Mucosa of stomach (tissue), 1 donor: ENCODE results near the gene NEURL1.

Experiments
- H3K27me3 ChIP-seq: one replicate; pipeline ENCODE4 v1.7.0; 2013; ENCODE audit warnings: mild to moderate bottlenecking, low read length; ENCODE audit not compliant: control insufficient read depth, insufficient read depth
- H3K36me3 ChIP-seq: one replicate; pipeline ENCODE4 v1.7.0; 2013; ENCODE audit warnings: low read length; ENCODE audit not compliant: control insufficient read depth, insufficient read depth
- H3K4me1 ChIP-seq: one replicate; pipeline ENCODE4 v1.7.0; 2013; ENCODE audit warnings: mild to moderate bottlenecking, low read length; ENCODE audit not compliant: control insufficient read depth, insufficient read depth
- H3K4me3 ChIP-seq: one replicate; pipeline ENCODE4 v1.7.0; 2013; ENCODE audit warnings: low read length
- H3K9ac ChIP-seq: one replicate; pipeline ENCODE4 v1.7.0; 2013; ENCODE audit warnings: mild to moderate bottlenecking, low read length, moderate library complexity
- H3K9me3 ChIP-seq: one replicate; pipeline ENCODE4 v1.7.0; 2013; ENCODE audit warnings: mild to moderate bottlenecking, low read length, moderate library complexity; ENCODE audit not compliant: control insufficient read depth
- donor health status: Pancreatic carcinoma.

The NEURL1 gene

GRCh38 chr10:103570844-103571655 lies 77.5 kb downstream of the NEURL1 start:
- H3K9me3 ChIP-seq = no peaks in the 10 kb centered on the region
- H3K4me1 ChIP-seq = peaks cover 33% of the 10 kb centered on the region
- no peaks in the 10 kb centered on the region for H3K36me3 ChIP-seq
- H3K4me3 ChIP-seq = no peak overlapping the region
- no peaks in the 10 kb centered on the region for H3K27me3 ChIP-seq
- H3K9ac ChIP-seq = no peak overlapping the region

DNA sequence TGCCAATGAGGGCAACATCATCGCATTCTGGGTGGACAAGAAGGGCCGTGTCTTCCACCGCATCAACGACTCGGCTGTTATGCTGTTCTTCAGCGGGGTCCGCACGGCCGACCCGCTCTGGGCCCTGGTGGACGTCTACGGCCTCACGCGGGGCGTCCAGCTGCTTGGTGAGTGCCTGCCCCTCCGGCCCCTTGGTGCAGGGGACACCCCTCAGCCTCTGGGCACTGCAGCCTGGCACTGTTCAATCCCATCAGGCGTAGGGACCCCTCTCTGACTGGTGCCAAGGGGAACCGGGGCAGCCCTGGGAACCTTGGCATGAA lies 78.1 kb downstream of the NEURL1 start:
- no peaks in the 10 kb centered on the region for H3K36me3 ChIP-seq
- H3K9ac ChIP-seq = no peak overlapping the region
- peaks cover 39% of the 10 kb centered on the region for H3K4me1 ChIP-seq

DNA sequence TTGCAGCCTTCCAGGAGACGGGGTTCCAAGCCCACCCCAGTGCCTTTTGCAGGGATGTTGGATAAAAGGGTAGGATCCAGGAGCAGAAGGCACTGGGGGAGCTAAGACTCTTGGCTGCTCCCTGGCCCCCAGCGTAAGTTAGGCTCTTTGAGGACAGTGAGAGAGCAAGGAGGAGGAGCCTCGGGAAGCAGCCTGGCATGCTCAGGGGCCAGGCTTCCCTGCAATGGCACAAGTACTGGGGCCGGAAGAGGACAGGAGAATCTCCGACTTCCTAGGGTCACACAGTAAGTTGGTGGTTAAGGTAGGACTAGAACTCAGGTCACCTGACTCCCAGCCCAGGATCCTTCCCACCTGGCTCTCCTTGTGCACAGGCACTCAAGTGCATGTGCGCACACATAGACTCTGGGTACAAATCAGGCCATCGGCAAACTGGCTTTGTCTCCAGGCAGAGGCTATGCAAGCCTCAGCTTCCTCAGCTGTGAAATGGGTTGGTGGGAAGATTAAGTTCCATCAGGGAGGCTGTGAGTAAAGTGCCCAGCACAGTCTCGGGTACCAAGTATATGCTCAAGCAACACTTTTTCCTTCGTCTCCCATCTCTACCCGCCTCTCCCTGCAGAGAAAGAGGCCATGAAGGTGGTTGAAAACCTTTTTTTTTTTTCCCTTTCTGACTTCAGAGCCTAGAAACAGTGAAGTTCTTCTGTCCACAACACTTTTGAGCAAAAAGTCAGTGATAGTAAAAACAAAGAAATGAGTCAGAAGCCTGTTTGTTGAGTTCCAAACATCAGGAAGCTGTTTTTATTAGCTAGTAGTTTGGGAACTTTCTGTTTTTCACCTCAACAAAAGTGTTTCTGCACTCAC lies 79.1 kb downstream of the NEURL1 start:
- H3K4me3 ChIP-seq = no peak overlapping the region
- no peaks in the 10 kb centered on the region for H3K36me3 ChIP-seq
- H3K27me3 ChIP-seq = no peaks in the 10 kb centered on the region
- no peaks in the 10 kb centered on the region for H3K9me3 ChIP-seq
- no peak overlapping the region for H3K9ac ChIP-seq
- peaks cover 43% of the 10 kb centered on the region for H3K4me1 ChIP-seq

More for the DNA sequence above, 78.1 kb downstream of the NEURL1 start:
- H3K27me3 ChIP-seq = no peaks in the 10 kb centered on the region
- H3K4me3 ChIP-seq = no peak overlapping the region
- H3K9me3 ChIP-seq = no peaks in the 10 kb centered on the region

GRCh38 chr10:103573205-103573487 lies 79.6 kb downstream of the NEURL1 start:
- Histone ChIP-seq H3K27me3 (no peaks in the 10 kb centered on the region), H3K4me1 (peaks cover 43% of the 10 kb centered on the region), H3K36me3 (no peaks in the 10 kb centered on the region), H3K4me3 (no peak overlapping the region), H3K9me3 (no peaks in the 10 kb centered on the region), H3K9ac (no peak overlapping the region)

DNA sequence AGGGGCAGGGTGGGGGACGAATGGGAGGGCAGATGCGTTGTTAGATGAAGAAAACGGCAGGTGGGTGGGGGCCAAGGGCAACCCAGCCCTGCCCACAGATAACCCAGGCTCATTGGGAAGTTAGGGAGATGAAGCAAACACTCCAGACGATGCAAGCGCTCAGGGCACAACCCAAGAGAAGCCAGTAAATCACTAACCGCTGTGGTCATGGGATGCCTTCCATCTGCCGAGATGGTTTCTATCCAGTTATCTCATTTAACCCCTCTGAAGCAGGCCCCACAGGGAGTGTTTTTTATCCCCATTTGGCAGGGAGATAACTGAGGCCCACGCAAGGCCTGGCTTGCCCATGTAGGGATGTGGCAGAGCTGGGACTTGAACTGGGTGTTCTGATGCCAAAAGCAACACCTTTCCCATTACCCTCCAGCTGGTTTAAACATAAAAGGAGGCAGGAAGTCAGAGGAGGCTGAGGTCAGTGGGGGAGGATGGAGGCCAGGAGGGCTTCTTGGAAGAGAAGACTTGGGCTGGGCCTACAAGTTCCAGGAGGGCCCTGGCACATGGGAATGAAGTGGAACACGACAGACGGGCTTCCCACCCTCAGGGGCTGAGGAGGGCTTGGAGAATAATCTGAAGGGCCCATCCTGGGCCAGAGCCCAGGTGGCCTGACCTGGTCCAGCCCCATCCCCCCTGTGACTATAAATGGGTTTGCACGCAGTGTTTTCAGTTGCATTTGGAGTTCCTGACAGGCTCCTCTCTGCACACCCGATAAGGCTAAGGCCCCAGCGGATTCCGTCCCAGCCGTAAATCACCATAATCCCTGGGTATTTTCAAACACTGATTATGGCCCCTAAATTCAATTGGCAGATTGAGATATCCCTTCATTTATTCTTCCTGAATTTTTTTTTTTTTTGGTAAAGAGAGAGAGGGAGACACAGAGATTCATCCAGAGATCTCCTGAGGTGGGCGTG lies 80.9 kb downstream of the NEURL1 start:
- Histone ChIP-seq H3K4me1 (peaks cover 53% of the 10 kb centered on the region), H3K27me3 (no peaks in the 10 kb centered on the region), H3K36me3 (no peaks in the 10 kb centered on the region), H3K4me3 (no peak overlapping the region), H3K9ac (no peak overlapping the region), H3K9me3 (no peaks in the 10 kb centered on the region)

- Histone ChIP-seq H3K9me3 (no peaks in the 10 kb centered on the region), H3K9ac (no peak overlapping the region), H3K4me1 (peaks cover 53% of the 10 kb centered on the region)
These were observed 82.0 kb downstream of the NEURL1 start for GRCh38 chr10:103575416-103576075.

DNA sequence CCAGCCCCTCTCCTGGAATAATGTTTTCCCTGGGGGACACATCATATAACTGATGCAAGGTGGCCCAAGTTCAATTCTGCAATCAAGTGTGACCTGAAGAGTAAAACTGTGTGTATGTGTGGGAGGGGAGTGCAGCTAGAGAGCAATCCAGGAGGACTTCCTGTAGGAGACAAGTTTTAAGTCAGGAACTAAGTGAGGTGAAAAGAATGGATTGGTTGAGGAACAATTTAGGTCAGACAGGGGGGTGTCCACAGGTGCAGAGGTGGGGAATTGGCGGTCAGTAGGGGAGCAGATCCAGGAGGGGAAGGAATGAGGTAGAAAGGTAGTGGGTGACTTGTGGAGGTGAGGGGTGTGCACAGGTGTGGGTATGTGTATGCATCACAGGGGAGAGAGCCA lies 82.6 kb downstream of the NEURL1 start:
- no peaks in the 10 kb centered on the region for H3K9me3 ChIP-seq
- no peak overlapping the region for H3K9ac ChIP-seq
- peaks cover 53% of the 10 kb centered on the region for H3K4me1 ChIP-seq
- no peaks in the 10 kb centered on the region for H3K27me3 ChIP-seq
- no peaks in the 10 kb centered on the region for H3K36me3 ChIP-seq
- no peak overlapping the region for H3K4me3 ChIP-seq

More at GRCh38 chr10:103575416-103576075, 82.0 kb downstream of the NEURL1 start:
- no peak overlapping the region for H3K4me3 ChIP-seq
- H3K36me3 ChIP-seq = no peaks in the 10 kb centered on the region
- H3K27me3 ChIP-seq = no peaks in the 10 kb centered on the region

- no peaks in the 10 kb centered on the region for H3K27me3 ChIP-seq
- peaks cover 53% of the 10 kb centered on the region for H3K4me1 ChIP-seq
- H3K36me3 ChIP-seq = no peaks in the 10 kb centered on the region
- no peak overlapping the region for H3K4me3 ChIP-seq
- no peak overlapping the region for H3K9ac ChIP-seq
- H3K9me3 ChIP-seq = no peaks in the 10 kb centered on the region
These were observed 83.4 kb downstream of the NEURL1 start for GRCh38 chr10:103576862-103577261.

DNA sequence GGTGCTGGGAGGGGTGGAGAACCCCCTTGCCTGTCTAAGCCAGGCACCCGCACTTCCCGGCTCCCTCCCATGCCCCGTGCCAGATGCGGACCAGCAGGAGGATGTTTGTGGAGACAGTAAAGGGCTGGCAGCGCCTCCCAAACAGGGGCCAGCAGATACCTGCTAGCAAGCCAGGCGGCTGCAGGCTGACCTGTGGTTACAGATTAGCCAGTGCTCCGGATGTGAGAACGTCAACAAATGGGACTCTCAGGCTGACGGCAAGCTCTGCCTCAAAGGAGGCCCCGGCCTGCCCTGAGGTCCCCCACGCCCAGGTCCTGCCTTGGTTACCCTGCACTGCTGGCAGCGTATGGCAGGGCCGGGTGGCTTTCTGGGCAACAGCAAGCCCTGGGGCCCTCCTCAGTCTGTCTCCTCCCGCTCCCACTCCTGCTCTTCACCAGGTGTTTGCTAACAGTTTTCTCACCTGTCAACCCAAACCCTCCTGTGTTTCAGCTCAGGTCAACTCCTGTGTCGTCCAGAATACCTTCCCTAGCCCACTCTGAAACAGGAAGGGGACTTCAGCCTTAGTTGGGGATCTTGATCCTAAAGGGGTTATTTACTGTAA lies 85.4 kb downstream of the NEURL1 start:
- H3K4me3 ChIP-seq = no peak overlapping the region
- H3K36me3 ChIP-seq = no peaks in the 10 kb centered on the region
- H3K9ac ChIP-seq = no peak overlapping the region
- no peaks in the 10 kb centered on the region for H3K9me3 ChIP-seq
- H3K27me3 ChIP-seq = no peaks in the 10 kb centered on the region
- peaks cover 41% of the 10 kb centered on the region for H3K4me1 ChIP-seq

GRCh38 chr10:103580011-103580410 lies 86.5 kb downstream of the NEURL1 start:
- H3K36me3 ChIP-seq = no peaks in the 10 kb centered on the region
- H3K9me3 ChIP-seq = no peaks in the 10 kb centered on the region
- no peak overlapping the region for H3K9ac ChIP-seq
- no peaks in the 10 kb centered on the region for H3K27me3 ChIP-seq
- peaks cover 40% of the 10 kb centered on the region for H3K4me1 ChIP-seq
- H3K4me3 ChIP-seq = no peak overlapping the region

GRCh38 chr10:103580430-103580829 lies 86.9 kb downstream of the NEURL1 start:
- H3K36me3 ChIP-seq = no peaks in the 10 kb centered on the region
- no peaks in the 10 kb centered on the region for H3K27me3 ChIP-seq
- peaks cover 38% of the 10 kb centered on the region for H3K4me1 ChIP-seq
- H3K9me3 ChIP-seq = no peaks in the 10 kb centered on the region
- no peak overlapping the region for H3K9ac ChIP-seq
- no peak overlapping the region for H3K4me3 ChIP-seq
